HG02938 (cell line): ENCODE results near the gene ZCWPW2.

Experiments
- ATAC-seq: cut with Tn5 transposase; IDR thresholded peaks from one replicate; pipeline ENCODE4 v1.9.1; 2021; ENCODE audit warnings: mild to moderate bottlenecking, moderate library complexity; ENCODE audit not compliant: unreplicated experiment

Gene ZCWPW2

DNA sequence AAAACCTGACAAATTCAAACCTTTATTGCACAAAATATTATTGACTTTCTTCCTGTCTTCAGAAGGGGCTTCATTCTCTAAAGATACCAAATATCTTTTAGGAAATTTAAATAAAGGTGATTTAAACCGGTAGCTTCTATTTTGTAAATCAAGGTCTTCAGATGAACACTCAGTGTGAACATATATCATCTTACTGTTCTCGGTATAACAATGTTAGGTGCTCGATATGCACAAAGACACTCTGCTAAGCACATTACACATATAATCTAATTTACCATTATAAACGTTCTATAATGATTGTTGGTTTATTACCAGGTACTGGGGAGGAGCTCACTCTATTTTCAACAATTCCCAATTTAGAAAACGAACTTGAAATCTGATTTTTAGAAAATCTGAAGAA lies 225.5 kb downstream of the ZCWPW2 start:
- no peak for ATAC-seq

DNA sequence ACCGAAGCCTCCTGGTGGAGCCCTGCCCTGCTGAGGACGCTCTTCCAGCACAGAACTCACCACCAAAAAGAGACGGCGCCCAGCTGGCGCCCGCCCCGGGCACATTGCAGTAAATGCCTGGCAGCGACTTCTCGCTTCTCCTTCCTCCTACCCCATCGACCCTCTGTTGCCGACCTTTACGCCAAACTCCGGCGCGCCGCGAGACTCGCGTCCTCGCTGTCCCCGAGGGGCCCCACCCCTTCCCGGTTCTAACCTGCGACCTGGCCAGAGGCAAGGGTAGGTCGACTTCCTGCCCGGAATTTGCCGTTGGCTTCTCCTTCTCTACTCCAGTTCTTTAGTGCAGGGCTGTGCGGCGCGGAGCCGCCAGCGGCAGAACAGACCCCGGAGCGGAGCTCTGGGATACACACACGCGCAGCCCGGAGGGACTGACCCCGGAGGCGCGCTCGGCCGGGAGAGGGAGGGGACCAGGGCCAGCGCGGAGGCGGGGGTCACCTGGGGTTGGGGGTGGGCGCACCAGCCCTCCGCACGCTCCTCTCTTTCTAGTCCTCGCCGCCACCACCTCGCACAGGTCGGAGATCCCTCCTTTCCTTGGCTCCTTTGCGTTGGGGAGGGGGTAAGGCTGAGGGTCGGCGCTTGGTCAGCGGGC lies 226.7 kb downstream of the ZCWPW2 start:
- no peak for ATAC-seq
